Medulla oblongata (tissue), 1 donor: ENCODE measurements around the gene CRACR2A.

Experiments
- DNase-seq: peaks from one replicate; pipeline ENCODE4 v3.0.0-alpha.2; 2015; ENCODE audit errors: extremely low spot score

The CRACR2A gene

DNA sequence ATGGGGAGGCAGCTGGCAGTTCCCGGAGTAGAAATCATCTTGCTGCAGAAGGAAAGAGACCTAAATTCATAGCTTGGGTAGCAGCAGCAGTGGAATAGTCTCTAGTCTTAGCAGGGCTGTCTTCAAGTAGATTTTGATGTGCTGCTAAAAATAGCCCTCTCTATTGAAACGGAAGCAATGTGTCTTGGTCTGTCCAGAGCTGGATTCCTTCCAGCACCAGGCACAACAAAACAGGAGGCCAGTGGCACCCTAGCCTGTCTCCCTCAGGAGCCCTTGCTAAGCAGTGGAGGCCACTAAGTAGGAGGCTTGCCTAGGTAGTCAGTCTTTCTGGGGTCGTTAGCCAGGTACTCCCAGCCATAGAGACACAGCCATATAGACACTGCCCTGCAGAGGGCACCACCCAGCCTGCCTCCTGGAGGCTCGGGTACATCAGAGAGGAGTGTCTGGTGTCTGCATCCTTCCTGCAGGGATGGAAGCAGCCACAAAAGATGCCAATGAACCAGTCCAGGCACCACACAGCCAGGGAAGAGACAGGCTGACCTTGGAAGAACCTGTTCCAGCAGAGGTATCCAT is 97.5 kb downstream of the CRACR2A start:
- DNase-seq = peak; percentile 4

DNA sequence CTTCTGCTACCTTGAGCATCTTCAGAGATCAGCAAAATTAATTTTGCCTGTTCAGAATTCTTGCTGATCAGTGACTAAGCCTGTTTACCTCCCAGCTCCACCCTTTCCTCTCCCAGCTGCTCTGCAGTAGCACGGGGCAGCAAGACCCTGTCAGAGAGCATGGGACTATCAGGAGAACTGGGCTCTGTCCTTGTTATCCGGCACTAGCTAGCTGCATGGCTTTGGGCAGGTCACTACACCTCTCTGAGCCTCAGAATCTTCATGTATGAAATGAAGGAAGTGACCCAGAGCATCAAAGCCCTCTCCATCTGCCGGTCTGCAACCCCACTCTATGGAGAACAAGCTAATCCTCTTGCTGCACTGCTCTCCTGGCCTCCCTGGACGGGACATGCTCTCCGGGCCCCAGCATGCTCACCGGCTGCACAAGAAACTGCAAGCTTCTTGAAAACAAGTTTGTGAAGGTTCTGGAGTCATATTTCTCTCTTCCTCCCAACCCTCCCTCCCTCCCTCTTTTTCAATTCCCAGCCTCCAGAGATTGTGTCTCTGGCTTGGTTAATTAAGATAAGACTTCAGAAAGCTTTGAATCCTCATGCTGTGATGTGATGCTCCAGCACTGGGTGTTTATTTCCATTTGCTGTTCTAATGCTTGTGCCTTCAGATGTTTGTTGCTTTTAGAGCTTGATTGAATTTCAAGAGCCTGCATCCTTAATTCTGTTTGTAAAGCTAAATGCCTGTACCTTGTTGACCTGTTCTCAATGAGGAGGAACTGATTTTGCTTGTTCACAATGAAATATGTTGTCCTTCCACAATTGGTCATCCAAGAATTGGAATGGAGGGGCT is 101.1 kb downstream of the CRACR2A start:
- no peak for DNase-seq

DNA sequence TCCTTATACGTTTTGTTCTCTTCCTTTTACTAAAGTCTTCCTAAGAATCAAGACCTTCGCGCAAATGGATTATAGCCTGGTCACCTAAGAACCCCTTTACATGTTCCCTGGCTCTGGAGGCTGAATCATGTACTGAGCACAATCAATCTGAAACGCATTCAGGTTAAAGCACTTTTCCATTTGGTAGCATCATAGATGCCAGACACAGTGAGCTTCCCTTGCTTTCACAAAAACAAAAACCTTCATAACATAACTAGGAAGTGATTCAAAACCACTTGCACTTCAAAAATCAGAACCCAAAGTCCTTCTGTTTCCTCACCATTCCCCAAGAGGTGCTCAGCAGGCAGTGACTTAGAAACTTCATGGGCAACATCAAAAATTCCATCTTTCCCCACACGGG is 105.4 kb downstream of the CRACR2A start:
- no peak for DNase-seq

DNA sequence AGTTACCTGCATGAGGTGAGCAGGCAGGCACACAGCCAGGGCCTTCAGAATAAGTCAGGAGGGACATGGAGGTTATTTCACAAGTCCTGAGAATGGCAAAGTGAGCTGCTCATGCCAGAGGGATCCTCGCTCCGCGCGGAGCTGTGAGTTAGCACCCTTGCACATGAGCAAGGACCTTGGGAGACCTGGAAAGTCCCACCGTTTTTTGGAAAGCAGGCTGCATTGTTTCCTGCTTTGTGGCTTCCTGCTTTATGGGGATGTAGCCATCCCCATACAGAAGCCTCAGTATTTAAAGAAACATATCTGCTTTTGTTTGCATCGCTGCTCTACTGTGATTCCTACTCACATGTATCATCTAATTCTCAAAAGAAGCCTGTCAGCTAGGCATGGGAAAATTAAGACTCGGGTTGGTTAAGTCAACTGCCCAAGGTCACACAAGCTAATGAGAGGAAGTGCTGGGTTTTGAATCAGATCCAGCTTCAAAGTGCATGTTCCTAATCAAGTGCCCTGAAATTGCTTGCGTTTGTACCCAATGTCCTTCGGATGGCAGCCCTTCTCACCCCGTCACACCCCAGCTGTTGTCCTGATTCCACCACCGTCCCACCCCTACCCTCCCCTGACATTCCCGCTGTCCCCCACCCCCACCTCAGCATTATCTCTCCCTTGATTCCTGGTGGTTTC is 106.2 kb downstream of the CRACR2A start:
- no peak for DNase-seq

DNA sequence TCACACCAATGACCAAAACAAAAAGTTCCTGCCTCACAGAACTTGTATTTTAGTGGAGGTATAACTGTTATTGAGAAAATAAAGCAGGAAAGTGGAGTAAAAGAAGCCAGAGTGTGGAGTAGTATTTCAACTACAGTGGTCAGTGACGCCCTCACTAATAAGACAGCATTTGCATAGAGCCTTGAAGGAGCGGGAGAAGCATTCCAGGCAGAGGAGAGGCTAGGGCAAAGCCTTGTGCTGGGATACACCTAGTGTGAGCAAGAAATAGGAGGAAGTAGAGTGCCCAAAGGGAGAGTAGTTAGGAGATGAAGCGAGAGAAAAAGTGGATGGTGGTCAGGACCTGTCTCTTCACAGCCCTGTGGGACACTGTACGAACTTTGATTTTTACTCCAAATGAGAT is 107.8 kb downstream of the CRACR2A start:
- no peak for DNase-seq

DNA sequence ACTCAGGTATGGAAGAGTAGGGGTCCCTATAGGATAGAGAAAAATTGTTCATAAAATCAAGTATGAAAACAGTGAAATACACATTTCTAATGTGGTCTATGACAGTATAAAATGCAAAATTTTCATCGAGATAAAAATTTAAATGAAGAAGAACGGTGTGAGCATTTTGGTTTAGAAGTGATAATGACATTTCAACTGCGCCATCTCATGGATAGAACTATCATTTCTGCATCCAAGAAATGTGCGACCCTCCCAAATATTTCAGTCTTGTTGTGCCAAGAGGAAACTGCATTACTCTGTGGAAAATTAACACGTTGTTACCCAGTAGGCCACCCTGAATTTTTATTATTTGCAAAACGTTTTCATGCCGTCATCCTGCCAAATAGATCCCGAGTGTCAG is 108.8 kb downstream of the CRACR2A start:
- DNase-seq = no peak

DNA sequence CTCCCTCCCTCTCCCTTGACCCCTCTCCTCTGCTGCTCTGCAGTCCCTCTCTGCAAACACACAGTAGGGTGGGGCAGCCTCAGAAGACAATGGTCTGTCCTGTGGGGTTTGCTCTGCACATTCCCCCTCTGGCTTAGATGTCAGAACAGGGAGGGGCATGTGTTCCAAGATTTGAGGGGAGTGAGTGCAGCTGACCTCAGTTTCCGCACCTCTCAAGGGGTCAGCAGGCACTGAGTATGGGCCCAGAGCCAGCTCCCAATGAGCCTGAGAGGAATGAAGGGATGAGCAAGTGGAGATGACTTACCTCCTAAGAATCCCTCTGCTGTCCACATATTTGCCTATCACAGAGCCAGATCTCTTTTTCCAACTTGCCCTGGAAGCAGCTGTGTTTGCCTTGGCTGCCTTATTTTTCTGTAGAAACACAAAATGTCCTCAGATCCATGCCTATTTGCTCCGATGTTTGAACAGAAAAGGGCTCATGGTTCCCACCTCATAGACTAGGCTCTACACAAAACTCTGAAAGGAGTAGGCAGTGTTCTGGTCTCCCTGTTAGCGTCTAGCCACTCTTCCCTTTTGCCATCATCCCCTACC is 111.4 kb downstream of the CRACR2A start:
- DNase-seq = no peak

DNA sequence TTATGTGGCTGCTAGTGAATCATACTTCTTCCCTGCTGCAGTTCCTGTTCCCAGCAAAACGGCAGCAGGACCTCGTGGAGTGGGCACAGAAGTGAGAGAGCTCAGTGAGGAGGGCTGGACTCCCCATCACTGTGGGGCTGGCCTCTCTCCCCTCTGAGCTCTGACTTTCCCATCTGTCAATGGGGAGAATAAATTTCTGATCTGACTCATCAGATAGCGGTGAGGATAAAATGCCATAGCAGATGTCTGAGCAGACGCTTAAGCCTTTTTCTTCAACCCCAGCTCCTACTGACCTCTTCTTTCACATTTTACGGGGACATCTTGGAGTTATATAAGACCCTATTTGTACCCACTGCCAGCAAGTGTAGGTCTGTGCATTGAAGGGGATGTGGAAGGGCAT is 116.6 kb downstream of the CRACR2A start:
- no peak for DNase-seq

DNA sequence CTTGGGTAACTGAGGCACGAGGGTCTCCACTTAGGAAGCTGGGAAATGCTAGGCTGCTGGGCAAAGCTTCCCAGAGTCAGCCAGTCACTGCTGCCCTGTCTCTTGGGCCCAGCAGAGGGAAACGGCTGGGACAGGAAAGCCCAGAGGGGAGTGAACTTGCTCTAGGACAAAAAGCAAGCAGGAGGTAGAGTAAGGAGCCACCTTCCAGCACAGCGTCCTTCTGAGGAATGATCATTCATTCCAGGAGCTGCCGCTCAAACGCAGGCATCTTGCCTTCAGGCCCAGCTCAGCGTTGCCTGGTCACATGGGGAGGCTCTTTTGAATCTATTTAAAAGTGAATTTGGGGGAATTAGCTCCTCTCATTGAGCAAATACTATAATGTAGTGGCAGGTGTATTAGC is 118.6 kb downstream of the CRACR2A start:
- no peak for DNase-seq

DNA sequence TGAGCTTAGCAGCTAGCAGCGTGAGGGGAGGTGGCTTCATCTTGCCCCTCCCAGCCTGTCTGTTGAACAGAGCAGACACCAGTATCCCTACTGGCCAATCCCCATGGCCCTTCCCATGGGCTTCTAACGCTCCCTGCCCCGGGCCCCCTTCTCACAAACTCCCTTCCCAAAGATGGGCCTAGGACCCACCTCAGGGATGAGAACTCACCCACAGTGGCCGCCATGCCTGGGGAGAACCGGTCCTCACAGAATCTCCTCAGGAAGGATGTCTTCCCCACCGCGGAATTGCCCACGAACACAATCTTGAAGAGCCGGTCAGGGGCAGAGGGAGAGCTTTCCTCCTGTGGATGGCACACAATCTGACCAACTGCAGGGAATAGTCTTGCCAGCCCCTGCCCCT is 119.5 kb downstream of the CRACR2A start:
- no peak for DNase-seq

DNA sequence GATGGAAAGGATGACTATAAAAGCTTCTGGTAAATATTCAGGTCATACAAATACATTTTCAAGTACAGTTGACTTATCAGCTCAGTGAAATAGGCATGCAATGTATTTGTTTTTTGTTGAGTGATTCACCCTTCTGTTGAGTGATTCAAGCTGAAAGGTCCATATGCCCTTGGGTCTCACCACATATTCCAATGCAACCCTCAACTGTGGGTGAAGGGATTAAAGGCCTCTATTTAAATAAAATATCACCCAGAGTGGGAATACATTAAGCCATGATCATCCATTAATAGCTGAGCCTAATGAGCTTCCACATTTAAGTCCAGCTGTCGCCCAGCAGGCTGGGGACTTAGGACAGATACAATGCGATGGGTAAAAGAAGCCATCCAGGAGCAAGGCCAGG is 120.2 kb downstream of the CRACR2A start:
- no peak for DNase-seq

DNA sequence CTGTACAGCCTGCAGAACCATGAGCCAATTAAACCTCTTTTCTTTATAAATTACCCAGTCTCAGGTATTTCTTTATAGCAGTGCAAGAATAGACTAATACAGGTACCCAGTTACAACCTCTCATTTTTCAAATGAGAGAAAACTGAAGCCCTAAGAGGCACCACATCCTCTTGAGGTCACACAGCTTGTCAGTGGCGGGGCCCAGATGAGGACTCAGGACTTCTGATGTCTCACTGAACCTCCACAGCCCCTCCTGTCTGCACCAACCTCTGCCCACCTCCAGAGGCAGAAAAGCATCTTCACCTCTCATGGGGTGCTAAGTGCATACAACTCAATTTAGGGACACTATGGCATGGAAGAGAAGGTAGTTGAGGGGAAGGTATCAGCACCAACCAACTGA is 120.7 kb downstream of the CRACR2A start:
- no peak for DNase-seq

DNA sequence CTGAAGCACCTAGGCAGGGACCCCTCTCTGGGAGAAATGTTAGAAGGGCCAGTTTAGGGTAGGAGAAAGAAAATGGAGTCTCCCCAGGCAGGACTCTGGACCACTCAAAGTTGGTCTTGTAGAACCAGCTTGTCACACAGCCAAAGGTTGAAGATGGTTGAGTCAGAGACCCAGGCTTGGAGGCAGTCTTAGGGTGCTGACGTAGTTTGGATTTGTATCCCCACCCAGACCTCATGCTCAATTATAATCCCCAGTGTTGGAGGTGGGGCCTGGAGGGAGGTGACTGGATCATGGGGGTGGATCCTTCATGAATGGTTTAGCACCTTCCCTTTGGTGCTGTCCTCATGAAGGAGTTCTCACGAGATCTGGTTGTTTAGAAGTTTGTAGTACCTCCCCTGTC is 121.2 kb downstream of the CRACR2A start:
- no peak for DNase-seq

DNA sequence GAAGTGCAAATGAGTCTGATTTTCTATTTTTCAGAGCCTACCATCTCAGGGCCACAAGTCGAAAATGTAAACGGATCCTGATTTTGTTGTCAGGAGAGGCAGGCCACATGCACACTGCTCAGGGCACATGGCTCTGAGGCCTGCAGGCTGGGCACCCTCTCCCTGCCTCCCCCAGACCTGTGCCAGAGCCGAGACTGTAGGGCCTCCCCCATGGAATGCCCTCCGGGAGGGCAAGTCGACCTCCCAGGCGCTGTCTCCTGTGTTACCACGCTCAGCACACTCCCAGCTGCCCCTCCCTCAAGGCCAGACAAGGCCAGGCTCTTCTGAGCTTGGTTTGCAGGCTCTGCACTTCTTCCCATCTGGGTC is 121.7 kb downstream of the CRACR2A start:
- DNase-seq = no peak

DNA sequence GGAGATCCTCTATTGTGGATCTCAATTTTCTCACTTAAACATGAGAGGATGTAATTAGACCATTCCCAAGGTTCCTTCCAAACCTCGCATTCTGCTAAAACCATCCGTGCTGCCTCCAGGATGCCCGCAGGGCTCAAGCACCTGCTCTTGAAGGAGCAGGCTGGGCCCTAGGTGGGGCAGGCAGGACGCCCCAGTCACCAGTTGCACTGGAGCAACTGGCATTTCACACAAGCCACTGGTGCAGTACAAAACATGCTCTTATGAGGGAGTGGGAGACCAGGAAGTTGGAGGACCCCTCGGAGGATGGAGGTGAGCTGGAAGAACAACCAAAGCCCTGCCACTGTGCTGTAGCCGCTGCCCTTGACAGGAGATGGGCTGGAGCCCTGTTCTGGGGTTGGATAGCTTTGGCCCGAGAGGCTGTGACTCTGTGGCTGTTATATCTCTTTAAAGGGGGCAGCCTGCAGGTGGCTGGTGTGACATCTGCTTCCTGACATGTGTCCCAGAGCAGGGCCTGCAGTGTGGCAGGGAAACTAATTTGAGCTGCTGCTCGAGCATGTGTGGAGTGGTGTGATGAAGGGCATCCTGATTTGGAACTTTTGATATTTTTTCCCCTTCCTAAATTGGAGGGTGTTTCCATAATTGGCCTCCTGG is 122.2 kb downstream of the CRACR2A start:
- no peak for DNase-seq

DNA sequence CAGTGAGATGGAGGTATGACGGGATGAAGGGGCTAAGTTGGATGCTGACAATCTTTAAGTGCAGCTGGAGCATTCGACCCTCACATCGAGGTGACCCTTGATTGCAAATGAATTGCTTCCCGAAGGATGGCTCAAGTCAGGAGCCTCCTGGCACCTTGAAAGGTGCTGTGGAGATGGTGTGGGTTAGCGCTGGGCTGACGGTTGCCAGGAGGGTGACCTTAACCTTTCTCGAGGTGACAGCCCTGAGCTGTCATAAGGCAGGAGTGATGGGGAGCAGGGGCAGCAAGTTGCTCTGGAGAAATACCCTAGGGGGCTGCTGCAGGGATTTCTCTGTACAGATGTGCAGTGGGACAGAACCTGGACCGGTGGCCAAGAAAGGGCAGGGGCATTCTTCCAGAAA is 122.8 kb downstream of the CRACR2A start:
- no peak for DNase-seq

DNA sequence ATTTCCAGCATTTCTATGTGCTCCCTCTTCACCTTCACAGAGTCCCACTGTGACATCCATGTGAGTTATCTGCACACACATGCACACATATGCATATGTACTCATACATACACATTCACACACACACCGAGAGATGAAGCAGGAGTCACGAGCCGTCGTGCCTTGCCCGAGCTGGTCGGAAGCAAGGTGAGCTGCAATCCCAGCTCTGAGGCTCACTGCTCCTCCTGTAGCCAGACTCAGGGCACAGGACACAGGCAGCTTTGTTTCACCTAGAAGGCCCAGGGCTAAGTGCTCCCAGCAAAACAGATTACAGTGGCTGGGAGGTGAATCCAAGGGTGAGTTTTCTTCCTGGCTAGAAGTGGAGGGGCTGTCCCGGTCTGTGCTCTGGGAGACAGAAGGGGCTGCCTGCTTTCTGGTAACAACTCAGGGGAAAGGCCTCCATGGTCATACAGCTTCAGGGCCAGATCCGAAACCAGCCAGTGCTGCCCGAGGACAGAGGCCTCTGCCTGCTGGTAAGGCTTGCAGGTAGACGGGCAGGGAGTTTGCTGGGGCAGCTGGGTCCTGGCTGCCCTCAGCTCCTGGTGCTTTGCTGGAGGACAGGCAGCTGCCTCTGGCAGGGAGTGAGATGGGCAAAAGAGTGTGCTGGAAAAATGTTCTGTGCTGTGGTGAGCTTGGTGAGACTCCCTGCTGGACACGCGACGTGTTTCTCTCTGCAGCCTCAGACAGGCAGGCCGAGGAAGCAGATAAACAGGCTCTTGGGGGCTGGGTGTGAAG is 123.7 kb downstream of the CRACR2A start:
- DNase-seq = no peak

DNA sequence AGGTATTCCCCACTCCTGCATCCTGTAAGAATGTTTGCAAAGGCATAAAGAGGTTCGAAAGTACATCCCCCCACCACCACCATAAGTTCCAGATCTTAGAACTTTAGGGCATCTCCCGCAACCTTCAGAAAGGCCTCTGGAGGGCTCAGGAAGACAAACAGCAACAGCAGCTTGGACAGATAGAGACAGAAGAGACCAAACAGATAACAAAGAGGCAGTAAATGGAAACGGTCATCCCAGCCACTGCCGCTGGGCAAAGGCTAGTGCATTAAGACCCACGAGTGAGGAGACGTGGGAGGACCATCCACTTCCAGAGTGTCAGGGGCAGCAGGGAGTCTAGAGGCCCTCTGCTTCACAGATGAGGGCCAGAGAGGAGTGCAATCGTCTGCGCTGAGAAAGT is 124.3 kb downstream of the CRACR2A start:
- no peak for DNase-seq

DNA sequence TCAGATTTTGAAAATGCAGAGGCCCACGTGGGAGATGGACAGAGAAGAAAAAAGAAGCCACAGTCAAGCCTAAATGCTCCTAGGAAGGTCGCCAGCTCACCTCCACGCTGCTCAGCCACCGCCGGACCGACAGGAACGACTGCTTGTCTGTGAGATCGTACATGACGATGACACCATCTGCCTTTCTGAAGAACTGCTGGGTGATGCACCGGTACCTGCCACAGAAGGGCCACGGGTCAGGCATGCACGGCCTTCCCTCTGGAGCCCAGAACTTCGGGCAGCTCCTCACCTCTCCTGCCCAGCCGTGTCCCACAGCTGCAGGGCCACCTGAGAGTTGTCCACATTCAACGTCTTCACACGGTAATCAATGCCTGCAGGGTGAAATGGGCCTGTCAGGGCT is 125.6 kb downstream of the CRACR2A start:
- DNase-seq = no peak

DNA sequence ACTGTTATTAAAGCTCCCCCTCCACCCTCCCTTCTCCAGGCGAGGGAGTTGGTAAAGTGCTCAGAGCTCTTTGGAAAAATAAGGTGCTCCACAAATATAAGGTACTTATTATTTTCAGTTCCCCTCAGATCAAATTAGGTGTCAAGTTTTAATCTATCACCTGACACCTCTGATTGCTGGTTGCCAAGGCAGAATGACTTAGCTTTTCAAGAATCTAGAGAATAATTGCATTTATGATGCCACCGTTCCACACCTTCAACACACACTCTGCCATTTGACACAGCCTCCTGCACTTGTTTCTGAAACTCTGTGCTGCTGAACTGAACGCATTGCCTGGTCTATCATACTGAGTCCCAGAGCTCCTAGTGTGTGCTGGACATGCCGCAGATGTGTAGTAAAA is 128.6 kb downstream of the CRACR2A start:
- no peak for DNase-seq
